ACC112 (cell line): ENCODE results near the gene HDGF.

Source experiments
- H2AFZ ChIP-seq: fragments of 200-600 bp; sonication (generic); one replicate; pipeline ENCODE4 v1.6.0; 2017; ENCODE audit warnings: antibody characterized with exemption, low read length; ENCODE audit not compliant: unreplicated experiment
- H3K27ac ChIP-seq: fragments of 200-600 bp; sonication (generic); 2 replicates; pipeline ENCODE4 v1.5.1; 2014; ENCODE audit warnings: low read depth, mild to moderate bottlenecking, antibody characterized with exemption, low read length, moderate library complexity
- H3K27me3 ChIP-seq: fragments of 200-600 bp; sonication (generic); 2 replicates; pipeline ENCODE4 v1.6.1; 2014; ENCODE audit warnings: mild to moderate bottlenecking, antibody characterized with exemption, low read length, moderate library complexity, mixed read lengths; ENCODE audit not compliant: insufficient read depth
- H3K36me3 ChIP-seq: fragments of 200-600 bp; sonication (generic); 2 replicates; pipeline ENCODE4 v1.6.1; 2016; ENCODE audit warnings: mild to moderate bottlenecking, antibody characterized with exemption, low read length, moderate library complexity, mixed read lengths; ENCODE audit not compliant: insufficient read depth
- H3K4me1 ChIP-seq: fragments of 200-600 bp; sonication (generic); one replicate; pipeline ENCODE4 v1.6.1; 2016; ENCODE audit warnings: low read length, mixed read lengths; ENCODE audit not compliant: insufficient read depth, unreplicated experiment, control insufficient read depth
- H3K4me3 ChIP-seq: fragments of 200-600 bp; sonication (generic); 2 replicates; pipeline ENCODE4 v1.5.1; 2014; ENCODE audit warnings: mild to moderate bottlenecking, low read depth, low read length
- H3K79me2 ChIP-seq: fragments of 200-600 bp; sonication (generic); one replicate; pipeline ENCODE4 v1.6.0; 2016; ENCODE audit warnings: low read length; ENCODE audit not compliant: control insufficient read depth, unreplicated experiment, insufficient read depth

HDGF gene

GRCh38 chr1:156693848-156694689 is 57.4 kb downstream of the HDGF start:
- Histone ChIP-seq H3K4me1 (peaks cover 17% of the 10 kb centered on the region), H3K27ac (no peak overlapping the region), H3K79me2 (no peaks in the 10 kb centered on the region)

DNA sequence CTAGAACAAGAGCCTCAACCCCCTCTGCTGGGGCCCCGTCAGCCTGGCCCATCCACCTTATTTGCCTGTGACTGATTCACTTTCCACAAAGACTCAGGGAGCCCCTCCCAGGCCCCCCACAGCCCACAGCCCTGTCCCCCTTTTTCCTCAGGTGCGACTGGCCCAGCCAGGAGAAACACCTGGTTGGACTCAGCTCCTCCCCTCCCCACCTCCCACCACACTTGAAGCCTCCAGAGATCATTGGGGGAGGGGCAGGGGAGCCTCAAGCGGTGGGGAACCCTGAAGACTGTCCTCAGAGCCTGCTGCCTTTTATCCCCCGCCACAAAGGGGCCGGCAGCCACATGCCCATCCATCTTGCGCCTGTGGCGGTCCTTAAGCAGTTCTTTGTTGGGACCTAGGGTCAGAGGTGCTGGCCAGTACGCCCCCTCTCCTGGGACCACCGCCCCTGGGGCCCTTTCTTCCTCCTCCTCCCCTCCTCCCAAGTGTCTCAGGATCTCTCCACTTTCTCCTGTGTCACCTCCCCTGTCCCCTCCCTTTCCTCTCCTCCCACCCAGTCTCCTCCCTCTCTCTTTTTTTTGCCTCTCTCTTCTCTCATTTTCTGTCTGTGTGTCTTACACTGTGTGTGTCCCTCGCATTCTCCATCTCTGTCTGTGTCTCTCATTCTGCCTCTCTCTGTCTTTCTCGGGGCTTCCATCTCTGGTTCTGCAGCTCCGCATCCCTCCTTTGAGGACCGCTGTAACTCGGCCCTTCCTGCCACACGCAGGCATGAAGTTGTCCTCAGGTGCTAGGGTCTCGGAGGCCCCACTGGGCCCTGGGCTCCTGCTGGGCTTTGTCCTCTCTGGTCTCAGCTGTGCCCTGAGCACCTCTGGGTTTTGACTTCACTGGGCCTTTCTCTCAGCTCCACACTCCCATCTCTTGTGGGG is 58.3 kb downstream of the HDGF start:
- Histone ChIP-seq H3K27ac (no peak overlapping the region), H3K4me1 (peaks cover 17% of the 10 kb centered on the region), H3K79me2 (no peaks in the 10 kb centered on the region), H3K27me3 (no peaks in the 10 kb centered on the region), H3K36me3 (no peaks in the 10 kb centered on the region), H2AFZ (no peak overlapping the region), H3K4me3 (no peak overlapping the region)

More at GRCh38 chr1:156693848-156694689, 57.4 kb downstream of the HDGF start:
- Histone ChIP-seq H3K36me3 (no peaks in the 10 kb centered on the region), H3K4me3 (no peak overlapping the region), H3K27me3 (no peaks in the 10 kb centered on the region), H2AFZ (no peak overlapping the region)

- H3K79me2 ChIP-seq: no peaks in the 10 kb centered on the region
- H3K4me3 ChIP-seq: no peak overlapping the region
- H3K4me1 ChIP-seq: peaks cover 17% of the 10 kb centered on the region
- H3K27ac ChIP-seq: no peak overlapping the region
- H3K27me3 ChIP-seq: no peaks in the 10 kb centered on the region
- H2AFZ ChIP-seq: no peak overlapping the region
- no peaks in the 10 kb centered on the region for H3K36me3 ChIP-seq
Observed at GRCh38 chr1:156692441-156692924, 59.0 kb downstream of the HDGF start.
